LNCaP clone FGC (cell line): ENCODE measurements around the gene ADCY4.

Experiments used
- DNase-seq: peaks from one replicate; pipeline ENCODE4 v3.0.0-alpha.2; 2011; ENCODE audit warnings: low read depth
- H3K4me3 ChIP-seq: 2 replicates; pipeline ENCODE4 v1.5.1; 2011; ENCODE audit warnings: mild to moderate bottlenecking, low read depth, low read length, control low read depth
- TF ChIP-seq, protein P1 (sequence below): IDR thresholded peaks from 2 replicates; pipeline ENCODE4 v1.5.1; 2012; ENCODE audit warnings: mild to moderate bottlenecking; ENCODE audit not compliant: control insufficient read depth, insufficient read depth; ENCODE audit errors: extremely low read depth

The ADCY4 gene

DNA sequence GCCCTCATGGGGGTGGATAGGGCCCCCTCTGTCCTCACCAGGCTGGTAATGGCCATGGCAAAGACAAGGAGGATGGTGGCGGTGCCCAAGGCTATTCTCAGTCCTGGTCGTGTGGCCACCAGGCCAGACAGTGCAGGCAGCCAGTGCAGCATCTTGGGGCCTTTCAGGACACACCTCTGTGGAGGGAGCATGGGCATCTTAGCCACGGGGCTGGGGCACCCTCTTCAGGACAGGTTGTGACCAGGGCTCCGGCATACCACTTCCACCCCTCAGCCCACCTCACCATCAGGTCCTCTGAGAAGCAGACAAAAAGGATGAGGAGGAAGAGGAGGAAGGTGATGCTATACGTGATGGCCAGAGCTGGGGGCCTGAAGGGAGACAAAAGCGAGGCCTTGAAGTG is 10.8 kb downstream of the ADCY4 start:
- H3K4me3 ChIP-seq = no peak overlapping the region
- DNase-seq = no peak
- TF ChIP-seq, protein P1, sequence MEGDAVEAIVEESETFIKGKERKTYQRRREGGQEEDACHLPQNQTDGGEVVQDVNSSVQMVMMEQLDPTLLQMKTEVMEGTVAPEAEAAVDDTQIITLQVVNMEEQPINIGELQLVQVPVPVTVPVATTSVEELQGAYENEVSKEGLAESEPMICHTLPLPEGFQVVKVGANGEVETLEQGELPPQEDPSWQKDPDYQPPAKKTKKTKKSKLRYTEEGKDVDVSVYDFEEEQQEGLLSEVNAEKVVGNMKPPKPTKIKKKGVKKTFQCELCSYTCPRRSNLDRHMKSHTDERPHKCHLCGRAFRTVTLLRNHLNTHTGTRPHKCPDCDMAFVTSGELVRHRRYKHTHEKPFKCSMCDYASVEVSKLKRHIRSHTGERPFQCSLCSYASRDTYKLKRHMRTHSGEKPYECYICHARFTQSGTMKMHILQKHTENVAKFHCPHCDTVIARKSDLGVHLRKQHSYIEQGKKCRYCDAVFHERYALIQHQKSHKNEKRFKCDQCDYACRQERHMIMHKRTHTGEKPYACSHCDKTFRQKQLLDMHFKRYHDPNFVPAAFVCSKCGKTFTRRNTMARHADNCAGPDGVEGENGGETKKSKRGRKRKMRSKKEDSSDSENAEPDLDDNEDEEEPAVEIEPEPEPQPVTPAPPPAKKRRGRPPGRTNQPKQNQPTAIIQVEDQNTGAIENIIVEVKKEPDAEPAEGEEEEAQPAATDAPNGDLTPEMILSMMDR = no peak

DNA sequence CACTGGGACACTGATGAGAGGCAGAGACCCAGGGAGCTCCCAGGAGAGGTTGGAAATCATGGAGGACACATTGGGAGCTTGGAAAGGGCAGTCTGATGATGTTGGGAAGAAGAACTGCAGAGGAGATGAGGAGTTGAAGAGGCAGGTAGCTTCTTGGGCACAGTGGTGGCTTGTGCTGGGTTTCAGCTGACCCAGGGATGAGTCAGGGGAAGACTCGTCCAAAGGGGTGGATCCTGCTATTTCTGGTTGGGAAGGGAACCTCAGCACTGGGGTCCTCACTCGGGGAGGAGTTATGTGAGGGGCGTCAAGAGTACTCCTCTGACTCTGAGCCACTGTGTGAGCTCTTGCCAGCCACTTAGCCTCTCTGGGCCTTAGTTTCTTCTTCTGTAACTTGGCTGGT is 11.5 kb downstream of the ADCY4 start:
- TF ChIP-seq, protein P1 = no peak
- H3K4me3 ChIP-seq = no peak overlapping the region
- DNase-seq = no peak

DNA sequence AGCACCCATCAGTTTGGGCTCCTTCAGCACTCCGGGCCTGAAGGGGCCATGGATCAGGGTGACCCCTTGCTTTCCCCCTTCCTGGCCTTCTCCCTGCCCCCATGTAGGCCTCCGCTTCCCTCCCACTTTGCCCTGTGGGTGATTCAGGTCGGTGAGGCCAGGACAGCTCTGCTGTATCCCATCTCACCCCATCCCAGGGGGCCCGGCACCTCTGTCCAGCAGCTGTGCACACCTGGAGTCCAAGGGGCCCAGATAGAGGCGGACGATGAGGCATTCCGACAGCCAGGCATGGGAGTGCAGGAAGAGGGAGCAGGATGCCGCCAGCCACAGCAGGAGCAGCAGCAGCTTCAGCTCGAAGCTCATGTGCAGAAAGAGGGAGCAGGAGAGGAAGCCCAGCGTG is 12.2 kb downstream of the ADCY4 start:
- TF ChIP-seq, protein P1 = no peak
- H3K4me3 ChIP-seq = no peak overlapping the region
- no peak for DNase-seq

DNA sequence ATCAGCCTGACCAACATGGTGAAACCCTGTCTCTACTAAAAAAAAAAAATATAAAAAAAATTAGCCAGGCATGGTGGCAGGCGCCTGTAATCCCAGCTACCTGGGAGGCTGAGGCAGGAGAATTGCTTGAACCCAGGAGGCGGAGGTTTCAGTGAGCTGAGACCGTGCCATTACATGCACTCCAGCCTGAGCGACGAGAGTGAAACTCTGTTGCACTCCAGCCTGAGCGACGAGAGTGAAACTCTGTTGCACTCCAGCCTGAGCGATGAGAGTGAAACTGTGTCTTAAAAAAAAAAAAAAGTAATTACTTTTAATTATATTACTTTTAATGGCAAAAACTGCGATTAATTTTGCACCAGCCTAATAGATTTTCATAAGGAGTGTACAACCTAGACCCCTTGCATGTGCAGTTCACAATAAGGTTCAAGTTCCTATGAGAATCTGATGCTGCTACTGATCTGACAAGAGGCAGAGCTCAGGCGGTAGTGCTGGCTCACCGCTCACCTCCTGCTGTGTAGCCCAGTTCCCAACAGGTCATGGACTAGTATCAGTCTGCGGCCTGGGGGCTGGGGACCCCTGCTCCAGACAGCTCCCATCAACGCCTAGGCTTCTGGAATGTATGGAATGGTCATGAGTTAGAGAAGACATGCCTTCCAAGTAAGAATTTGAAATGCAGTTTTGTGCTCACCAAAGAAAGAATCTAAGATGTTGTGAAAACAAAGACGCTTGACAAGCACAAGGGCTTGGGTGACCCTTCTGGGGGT is 13.5 kb downstream of the ADCY4 start:
- TF ChIP-seq, protein P1 = no peak
- H3K4me3 ChIP-seq = no peak overlapping the region
- DNase-seq = no peak

DNA sequence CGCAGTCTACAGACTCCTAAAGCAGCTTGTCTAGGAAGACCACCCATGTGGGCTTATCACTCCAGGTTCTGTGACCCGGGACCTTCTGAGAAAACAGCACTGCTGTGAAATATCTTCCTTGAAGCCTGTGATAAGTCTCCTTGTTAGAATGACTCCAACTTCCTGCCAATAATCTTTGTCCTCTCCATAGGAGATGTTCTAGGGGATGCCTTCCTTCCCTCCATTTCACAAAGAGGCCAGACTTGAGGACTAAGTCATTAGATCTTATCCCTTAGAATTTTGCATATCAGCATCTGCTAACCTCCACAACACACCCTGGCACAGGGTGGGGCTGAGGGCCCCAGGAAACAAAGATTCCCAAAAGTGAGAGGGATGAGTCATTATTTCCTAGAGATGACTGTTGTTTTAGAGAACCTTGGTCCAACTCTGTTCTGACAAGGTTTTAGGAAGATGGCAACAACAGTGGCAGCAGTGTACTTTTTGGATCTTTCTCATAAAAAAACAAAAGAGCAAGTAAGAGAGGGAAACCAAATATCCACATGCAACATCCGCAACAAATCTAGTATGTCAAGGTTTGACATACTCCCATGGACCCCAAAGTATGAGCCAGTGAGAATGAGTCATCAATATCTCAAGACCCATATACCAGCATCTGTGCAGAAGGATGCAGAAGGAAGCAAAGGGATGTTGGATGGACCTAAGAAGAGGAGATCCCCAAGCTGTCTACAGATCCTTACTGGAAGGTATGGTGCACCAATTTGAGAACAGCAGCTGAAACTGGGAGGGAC is 17.5 kb downstream of the ADCY4 start:
- H3K4me3 ChIP-seq = no peak overlapping the region
- TF ChIP-seq, protein P1 = no peak
- DNase-seq = no peak

DNA sequence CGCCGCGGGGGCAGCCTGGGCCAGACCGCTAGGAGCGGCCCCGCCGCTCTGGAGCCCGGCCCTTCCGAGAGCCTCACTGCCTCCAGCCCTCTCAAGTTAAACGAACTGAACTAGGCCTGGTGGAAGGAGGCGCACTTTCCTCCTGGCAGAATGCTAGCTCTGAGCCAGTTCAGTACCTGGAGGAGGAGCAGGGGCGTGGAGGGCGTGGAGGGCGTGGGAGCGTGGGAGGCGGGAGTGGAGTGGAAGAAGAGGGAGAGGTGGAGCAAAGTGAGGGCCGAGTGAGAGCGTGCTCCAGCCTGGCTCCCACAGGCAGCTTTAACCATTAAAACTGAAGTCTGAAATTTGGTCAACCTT is 18.3 kb downstream of the ADCY4 start:
- no peak overlapping the region for H3K4me3 ChIP-seq
- no peak for DNase-seq
- TF ChIP-seq, protein P1 = no peak
